NCI-H1694 treated with DMSO at 0.1 percent for 48 hours (cell line): Measurements from ENCODE around the gene NATD1.

Experiments
- DNase-seq: peaks from one replicate; lab custom pipeline; 2025; lab: John Stamatoyannopoulos, UW

Gene NATD1

DNA sequence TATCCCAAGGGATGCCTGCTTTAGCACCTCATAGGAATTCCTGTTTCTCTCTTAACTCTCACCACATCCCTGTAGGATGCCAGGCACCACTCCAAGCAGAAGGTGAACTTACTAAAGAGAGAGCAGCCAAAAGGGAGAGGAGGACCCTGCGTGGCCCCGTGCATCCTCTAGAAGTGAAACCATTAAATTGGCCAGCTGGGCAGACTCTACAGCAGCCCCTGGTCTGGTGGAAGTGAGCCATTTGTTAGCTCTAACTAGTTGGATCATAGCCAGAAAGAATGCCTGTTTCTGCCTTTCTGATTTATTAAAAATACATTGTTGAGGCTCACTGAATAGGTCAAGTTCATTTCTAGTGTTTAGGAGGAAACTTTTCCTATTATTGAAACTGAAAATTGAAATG is 61.5 kb downstream of the NATD1 start:
- peak; percentile 17 for DNase-seq

GRCh38 chr17:21190078-21190477 is 63.1 kb downstream of the NATD1 start:
- no peak for DNase-seq

DNA sequence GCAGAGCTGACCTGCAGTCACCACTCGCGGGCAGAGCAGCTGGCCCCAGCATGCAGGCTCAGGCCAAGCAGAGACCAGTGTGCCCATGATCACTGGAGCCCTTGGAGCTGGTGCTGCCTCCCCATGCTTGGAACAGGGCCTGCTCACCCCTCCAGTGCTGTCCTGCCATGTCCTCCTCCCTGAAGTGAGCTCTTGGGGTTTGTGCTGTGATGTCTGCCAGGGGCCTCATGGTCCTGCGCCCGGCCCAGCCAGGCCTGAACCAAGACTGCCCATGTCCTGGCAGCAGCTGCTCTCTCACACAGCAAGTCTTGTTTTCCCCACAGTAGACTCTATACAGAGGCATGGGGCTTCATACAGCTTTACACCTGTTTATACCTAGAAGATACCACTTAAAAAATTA is 63.8 kb downstream of the NATD1 start:
- no peak for DNase-seq
